ENCODE measurements around the gene MTHFD2. TPM values are rescaled to one million over a fixed set of nuclear protein-coding genes. Genes with fewer than 3 reads are reported as not detected.

Gene MTHFD2
- total RNA-seq, 1 experiment from 2014 or later: 118 TPM

GRCh38 chr2:74216642-74217041 is 18.2 kb downstream of the MTHFD2 start:
- Histone ChIP-seq H4K20me1 (ENCODE audit: low read length) (no peaks in the 10 kb centered on the region), H3K4me2 (ENCODE audit: low read length) (no peak overlapping the region), H3K9me2 (replicated peaks; ENCODE audit: low read length) (no peaks in the 10 kb centered on the region), H3K9me3 (ENCODE audit: low read length) (no peaks in the 10 kb centered on the region), H3K27ac (ENCODE audit: low read length) (no peak overlapping the region), H3K4me1 (ENCODE audit: insufficient read depth, low read length) (no peaks in the 10 kb centered on the region), H3K9ac (ENCODE audit: low read length) (no peak overlapping the region), H3K27me3 (ENCODE audit: low read length) (no peaks in the 10 kb centered on the region), H3K36me3 (ENCODE audit: low read depth, low read length) (peaks cover 50% of the 10 kb centered on the region), H2AFZ (ENCODE audit: low read length) (no peak overlapping the region), H3F3A (ENCODE audit: low read length, unreplicated experiment) (no peaks in the 10 kb centered on the region), H3K4me3 (ENCODE audit: low read length) (no peak overlapping the region), H3K79me2 (ENCODE audit: low read length) (no peaks in the 10 kb centered on the region)
- BruUV-seq (replicated peaks): no TSS peak
- TF ChIP-seq EZH2phosphoT487 (IDR thresholded peaks at IDR 0.05; ENCODE audit: borderline replicate concordance, low read length) (no peak), CTCF (conservative IDR thresholded peaks at IDR 0.05; ENCODE audit: low read depth, low read length) (no peak), EZH2 (IDR thresholded peaks at IDR 0.05; ENCODE audit: low read length, unreplicated experiment) (no peak)
- intact Hi-C loops (cut with micrococcal nuclease): no loop called here
- ChIA-PET CTCF (no interaction called here), POLR2A (ENCODE audit: unreplicated experiment) (no interaction called here)
- ATAC-seq (no peak), DNase-seq (no peak)

- H3K4me2 ChIP-seq (ENCODE audit: low read length): no peak overlapping the region
- no peaks in the 10 kb centered on the region for H3K9me2 ChIP-seq (replicated peaks; ENCODE audit: low read length)
- H2AFZ ChIP-seq (ENCODE audit: low read length): no peak overlapping the region
- BruUV-seq (replicated peaks): no TSS peak
- CTCF ChIA-PET: no interaction called here
- H3K4me1 ChIP-seq (ENCODE audit: insufficient read depth, low read length): no peaks in the 10 kb centered on the region
- no peaks in the 10 kb centered on the region for H3K9me3 ChIP-seq (ENCODE audit: low read length)
- no peaks in the 10 kb centered on the region for H3K27me3 ChIP-seq (ENCODE audit: low read length)
- H3K9ac ChIP-seq (ENCODE audit: low read length): no peak overlapping the region
- DNase-seq (no peak), ATAC-seq (no peak)
- no peaks in the 10 kb centered on the region for H3K79me2 ChIP-seq (ENCODE audit: low read length)
- intact Hi-C loops (cut with micrococcal nuclease): no loop called here
- POLR2A ChIA-PET (ENCODE audit: unreplicated experiment): no interaction called here
- H3F3A ChIP-seq (ENCODE audit: low read length, unreplicated experiment): no peaks in the 10 kb centered on the region
- H4K20me1 ChIP-seq (ENCODE audit: low read length): no peaks in the 10 kb centered on the region
- H3K4me3 ChIP-seq (ENCODE audit: low read length): no peak overlapping the region
- TF ChIP-seq CTCF (conservative IDR thresholded peaks at IDR 0.05; ENCODE audit: low read depth, low read length) (no peak), EZH2phosphoT487 (IDR thresholded peaks at IDR 0.05; ENCODE audit: borderline replicate concordance, low read length) (no peak)
- no peak overlapping the region for H3K27ac ChIP-seq (ENCODE audit: low read length)
- peaks cover 24% of the 10 kb centered on the region; the same call in 1 of the 2 replicates for H3K36me3 ChIP-seq (ENCODE audit: low read depth, low read length)
Measured at GRCh38 chr2:74219846-74220486, 21.6 kb downstream of the MTHFD2 start.

- Histone ChIP-seq H3F3A (ENCODE audit: low read length, unreplicated experiment) (no peaks in the 10 kb centered on the region), H3K27ac (ENCODE audit: low read length) (no peak overlapping the region), H3K36me3 (ENCODE audit: low read depth, low read length) (peaks cover 20% of the 10 kb centered on the region; the same call in 1 of the 2 replicates), H3K9me3 (ENCODE audit: low read length) (no peaks in the 10 kb centered on the region), H4K20me1 (ENCODE audit: low read length) (no peaks in the 10 kb centered on the region), H3K9ac (ENCODE audit: low read length) (no peak overlapping the region), H3K9me2 (replicated peaks; ENCODE audit: low read length) (no peaks in the 10 kb centered on the region), H2AFZ (ENCODE audit: low read length) (no peak overlapping the region), H3K4me1 (ENCODE audit: insufficient read depth, low read length) (no peaks in the 10 kb centered on the region), H3K4me2 (ENCODE audit: low read length) (no peak overlapping the region), H3K27me3 (ENCODE audit: low read length) (no peaks in the 10 kb centered on the region), H3K4me3 (ENCODE audit: low read length) (no peak overlapping the region), H3K79me2 (ENCODE audit: low read length) (no peaks in the 10 kb centered on the region)
- DNase-seq: no peak
- no peak for ATAC-seq
- intact Hi-C loops (cut with micrococcal nuclease): no loop called here
- BruUV-seq (replicated peaks): no TSS peak
- no peak for TF ChIP-seq EZH2phosphoT487 (IDR thresholded peaks at IDR 0.05; ENCODE audit: borderline replicate concordance, low read length)
- POLR2A ChIA-PET (ENCODE audit: unreplicated experiment): no interaction called here
- CTCF ChIA-PET: no interaction called here
Measured at GRCh38 chr2:74221091-74221490, 22.7 kb downstream of the MTHFD2 start.

All from PC-3 (cell line).